CD1c-positive myeloid dendritic cell (primary cell): ENCODE measurements around the gene STARD3.

ENCODE experiments used
- DNase-seq: peaks from one replicate; pipeline ENCODE4 v3.0.0-alpha.2; 2016; ENCODE audit errors: extremely low spot score

STARD3 gene

GRCh38 chr17:39672522-39673334 is 35.8 kb downstream of the STARD3 start:
- no peak for DNase-seq

GRCh38 chr17:39673335-39674081 is 36.6 kb downstream of the STARD3 start:
- no peak for DNase-seq

GRCh38 chr17:39674179-39674578 is 37.2 kb downstream of the STARD3 start:
- no peak for DNase-seq

- DNase-seq, result no peak
These were observed 37.9 kb downstream of the STARD3 start for GRCh38 chr17:39674702-39675389.

GRCh38 chr17:39675390-39676082 is 38.6 kb downstream of the STARD3 start:
- DNase-seq, result no peak

GRCh38 chr17:39676198-39676819 is 39.4 kb downstream of the STARD3 start:
- peak; percentile 37 for DNase-seq

- no peak for DNase-seq
These were observed 40.1 kb downstream of the STARD3 start for GRCh38 chr17:39677072-39677471.

GRCh38 chr17:39677542-39678339 is 40.8 kb downstream of the STARD3 start:
- DNase-seq, result no peak

GRCh38 chr17:39678340-39679116 is 41.6 kb downstream of the STARD3 start:
- DNase-seq, result no peak

- DNase-seq, result no peak
These were observed 42.7 kb downstream of the STARD3 start for GRCh38 chr17:39679521-39680192.

- DNase-seq, result no peak
These were observed 46.5 kb downstream of the STARD3 start for GRCh38 chr17:39683295-39683939.

GRCh38 chr17:39684369-39685192 is 47.6 kb downstream of the STARD3 start:
- DNase-seq, result no peak

- DNase-seq, result no peak
These were observed 50.2 kb downstream of the STARD3 start for GRCh38 chr17:39687101-39687545.

GRCh38 chr17:39687546-39688474 is 50.9 kb downstream of the STARD3 start, which contains the start of gene PGAP3:
Gene PGAP3 (minus strand): TSS chr17:39688057. CDS start chr17:39688014, 43 bp downstream.
- peak; percentile 83 for DNase-seq

GRCh38 chr17:39688475-39688835 is 51.5 kb downstream of the STARD3 start:
- no peak for DNase-seq

- DNase-seq, result no peak
These were observed 52.0 kb downstream of the STARD3 start for GRCh38 chr17:39688945-39689344.

- DNase-seq, result no peak
These were observed 57.6 kb downstream of the STARD3 start for GRCh38 chr17:39694593-39694992.
